ENCODE measurements around the gene VSTM1. TPM values are rescaled to one million over a fixed set of nuclear protein-coding genes. Genes with fewer than 3 reads are reported as not detected.

Gene VSTM1
- total RNA-seq, 4 donors from 2014 or later, result not detected

- no peak for TF ChIP-seq EP300 (IDR thresholded peaks at IDR 0.05)
- no peak for TF ChIP-seq POLR2A (IDR thresholded peaks at IDR 0.05)
- Histone ChIP-seq H3K4me3 (no peak overlapping the region), H3K4me1 (no peaks in the 10 kb centered on the region), H3K27me3 (peaks cover 0 to 35% of the 10 kb centered on the region in 2 donors), H3K9me3 (no peaks in the 10 kb centered on the region), H3K27ac (no peak overlapping the region), H3K36me3 (no peaks in the 10 kb centered on the region)
- no peak for DNase-seq (ENCODE audit: low spot score in 2 of 2)
- WGBS, 2 donors, result 55 to 64% methylated on average over 7 of the region's 7 CpGs
Observed at GRCh38 chr19:53998223-53998622, 65.5 kb downstream of the VSTM1 start.

- Histone ChIP-seq H3K27me3 (peaks cover 4 to 56% of the 10 kb centered on the region in 2 donors), H3K27ac (no peak overlapping the region), H3K36me3 (no peaks in the 10 kb centered on the region), H3K4me3 (no peak overlapping the region), H3K4me1 (peaks cover 0 to 10% (median 0%) of the 10 kb centered on the region in 4 donors), H3K9me3 (no peaks in the 10 kb centered on the region)
- no peak for TF ChIP-seq EP300 (IDR thresholded peaks at IDR 0.05)
- no peak for TF ChIP-seq CTCF (IDR thresholded peaks at IDR 0.05)
- no peak for TF ChIP-seq POLR2A (IDR thresholded peaks at IDR 0.05)
- DNase-seq (ENCODE audit: low spot score in 2 of 2), result no peak
- WGBS, 2 donors, result 70 to 80% methylated on average over 5 of the region's 5 CpGs
Observed at GRCh38 chr19:53994811-53995210, 68.9 kb downstream of the VSTM1 start.

GRCh38 chr19:53993448-53993847 is 70.2 kb downstream of the VSTM1 start:
- WGBS, 2 donors, result 60% methylated on average over 3 of the region's 3 CpGs
- peaks cover 4 to 45% of the 10 kb centered on the region in 2 donors for H3K27me3 ChIP-seq
- TF ChIP-seq CTCF (IDR thresholded peaks at IDR 0.05) (no peak), EP300 (IDR thresholded peaks at IDR 0.05) (no peak), POLR2A (IDR thresholded peaks at IDR 0.05) (no peak)

GRCh38 chr19:53992815-53993214 is 70.9 kb downstream of the VSTM1 start:
- no peak overlapping the region for H3K4me3 ChIP-seq
- peaks cover 4 to 45% of the 10 kb centered on the region in 2 donors for H3K27me3 ChIP-seq
- no peak overlapping the region for H3K27ac ChIP-seq
- 21 to 37% methylated on average over 20 to 35 of the region's 43 CpGs for WGBS, 2 donors
- TF ChIP-seq CTCF (IDR thresholded peaks at IDR 0.05) (no peak), EP300 (IDR thresholded peaks at IDR 0.05) (no peak), POLR2A (IDR thresholded peaks at IDR 0.05) (no peak)
- DNase-seq (ENCODE audit: low spot score in 2 of 2), result no peak
- no peaks in the 10 kb centered on the region for H3K36me3 ChIP-seq
- H3K9me3 ChIP-seq, result no peaks in the 10 kb centered on the region
- H3K4me1 ChIP-seq, result peaks cover 0 to 10% (median 0%) of the 10 kb centered on the region in 4 donors

More at GRCh38 chr19:53993448-53993847, 70.2 kb downstream of the VSTM1 start:
- H3K4me1 ChIP-seq, result peaks cover 0 to 10% (median 0%) of the 10 kb centered on the region in 4 donors
- no peak overlapping the region for H3K27ac ChIP-seq
- H3K9me3 ChIP-seq, result no peaks in the 10 kb centered on the region
- no peak overlapping the region for H3K4me3 ChIP-seq
- no peaks in the 10 kb centered on the region for H3K36me3 ChIP-seq
- DNase-seq (ENCODE audit: low spot score in 2 of 2), result no peak

- DNase-seq (ENCODE audit: low spot score in 2 of 2), result no peak
- Histone ChIP-seq H3K36me3 (no peaks in the 10 kb centered on the region), H3K4me3 (no peak overlapping the region), H3K27me3 (peaks cover 4 to 45% of the 10 kb centered on the region in 2 donors), H3K27ac (no peak overlapping the region), H3K9me3 (no peaks in the 10 kb centered on the region), H3K4me1 (peaks cover 0 to 10% (median 0%) of the 10 kb centered on the region in 4 donors)
- WGBS, 2 donors, result 73 to 77% methylated on average over 9 of the region's 9 CpGs
- TF ChIP-seq CTCF (IDR thresholded peaks at IDR 0.05) (no peak), EP300 (IDR thresholded peaks at IDR 0.05) (no peak), POLR2A (IDR thresholded peaks at IDR 0.05) (no peak)
Observed at GRCh38 chr19:53992211-53992610, 71.5 kb downstream of the VSTM1 start.
